Activated CD4-positive, CD25-positive, alpha-beta regulatory T cell treated with anti-CD3 and anti-CD28 coated beads, Interleukin-2, amount 50 U/mL, for 24 hours (primary cell): Measurements from ENCODE around the gene STS.

Experiments used
- ATAC-seq, 2 donors: fragments of 150-1000 bp; cut with Tn5 transposase; one replicate each; pipeline ENCODE4 v1.10.0; 2021; ENCODE audit warnings: mild to moderate bottlenecking in 1 of 2, moderate library complexity in 1 of 2

Gene STS

DNA sequence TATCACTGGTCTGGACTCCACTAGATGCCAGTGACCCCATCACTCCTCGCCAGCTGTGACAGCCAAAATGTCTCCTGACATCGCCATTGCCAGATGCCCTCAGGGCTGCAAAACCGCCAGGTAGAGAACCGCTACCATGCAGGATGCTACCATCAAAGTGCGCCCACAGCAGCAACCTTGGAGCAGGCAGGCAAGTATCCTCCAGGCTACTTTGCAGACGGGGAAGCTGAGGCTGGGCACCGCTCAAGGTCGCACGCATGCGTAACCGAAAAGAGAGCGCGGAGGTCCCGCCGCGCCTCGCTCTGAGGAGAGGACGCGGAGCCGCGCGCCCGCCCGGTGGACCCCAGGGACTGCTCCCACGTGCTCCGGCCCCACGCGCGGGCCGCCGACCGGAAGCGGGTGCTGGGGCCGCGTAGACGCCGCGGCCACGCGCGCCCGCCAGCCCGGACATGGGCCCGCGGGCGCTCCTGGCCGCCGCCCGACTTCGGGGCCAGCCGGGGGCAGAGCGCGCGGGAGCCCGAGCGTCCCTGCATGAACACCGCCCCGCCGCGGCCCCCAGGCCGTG lies at the start of gene STS:
STS (plus strand) TSS at position 300 of the 565 bp plus-strand sequence. CDS start 105,488 bp downstream, outside the sequence.
- peak; percentile 33 for ATAC-seq

- no peak for ATAC-seq
These were observed 47.5 kb upstream of the STS start for GRCh38 chrX:7100022-7100421.

DNA sequence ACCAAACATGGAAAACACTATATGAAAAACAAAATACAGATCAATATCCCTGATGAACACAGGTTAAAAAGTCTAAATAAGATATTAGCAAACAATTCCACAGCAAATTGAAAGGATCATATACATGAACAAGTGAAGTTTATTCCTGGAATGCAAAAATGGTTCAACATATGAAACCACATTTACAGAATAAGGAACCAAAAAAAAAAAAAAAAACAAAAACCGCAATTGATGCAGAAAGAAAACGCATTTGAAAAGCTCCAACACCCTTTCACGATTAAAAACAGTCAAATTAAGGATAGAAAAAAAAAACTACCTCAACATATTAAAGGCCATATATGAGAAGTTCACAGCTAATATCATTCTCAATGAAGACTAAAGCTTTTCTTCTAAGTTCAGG lies 45.4 kb upstream of the STS start:
- no peak for ATAC-seq

DNA sequence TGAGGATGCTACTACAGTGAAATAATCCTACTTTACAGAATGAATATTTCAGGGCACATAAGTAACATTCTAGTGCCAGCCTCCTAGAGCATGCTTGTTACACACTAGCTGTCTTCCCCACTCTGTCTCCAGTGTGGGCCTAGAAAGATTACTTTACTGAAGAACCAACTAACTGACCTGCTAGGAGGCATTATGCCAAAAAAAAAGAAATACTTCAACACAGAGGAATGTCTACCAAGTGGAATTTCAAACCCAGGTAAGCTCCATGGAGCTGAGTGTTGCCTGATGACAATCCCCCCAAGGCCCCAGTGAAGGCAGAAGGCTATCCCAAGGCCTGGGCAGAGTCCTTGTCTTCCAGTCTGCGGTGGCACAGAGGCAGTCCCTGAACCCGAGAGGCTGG lies 40.9 kb upstream of the STS start:
- no peak for ATAC-seq

- no peak for ATAC-seq
These were observed 39.5 kb upstream of the STS start for GRCh38 chrX:7108030-7108429.

GRCh38 chrX:7109049-7109531 lies 38.4 kb upstream of the STS start:
- ATAC-seq: no peak

- ATAC-seq: no peak
These were observed 37.4 kb upstream of the STS start for GRCh38 chrX:7109838-7110793.

GRCh38 chrX:7110821-7111276 lies 36.7 kb upstream of the STS start:
- ATAC-seq: no peak

GRCh38 chrX:7111518-7111917 lies 36.0 kb upstream of the STS start:
- no peak for ATAC-seq

- no peak for ATAC-seq
These were observed 35.4 kb upstream of the STS start for GRCh38 chrX:7112071-7112470.

- no peak for ATAC-seq
These were observed 32.0 kb upstream of the STS start for GRCh38 chrX:7115557-7115956.

DNA sequence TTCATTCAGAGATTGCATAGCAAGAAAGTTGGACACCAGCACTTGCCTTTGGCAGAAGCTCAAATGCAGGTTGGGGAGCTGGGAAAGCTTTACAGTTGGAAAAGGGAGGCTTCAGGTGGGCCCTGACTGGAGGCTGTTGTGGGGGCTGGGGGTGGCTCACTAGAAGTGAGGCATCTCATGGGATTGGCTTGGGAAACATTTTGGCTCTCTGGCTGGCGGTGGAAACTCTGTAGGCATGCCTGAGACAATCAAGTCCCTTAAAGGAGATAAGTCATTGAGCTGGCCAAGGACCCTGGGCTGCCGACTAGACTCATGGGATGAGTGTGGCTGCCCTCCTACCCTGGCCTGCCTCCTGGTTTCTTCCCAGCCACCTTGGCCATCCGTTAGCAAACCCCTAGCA lies 31.4 kb upstream of the STS start:
- ATAC-seq: no peak

GRCh38 chrX:7117587-7117986 lies 29.9 kb upstream of the STS start:
- ATAC-seq: no peak

DNA sequence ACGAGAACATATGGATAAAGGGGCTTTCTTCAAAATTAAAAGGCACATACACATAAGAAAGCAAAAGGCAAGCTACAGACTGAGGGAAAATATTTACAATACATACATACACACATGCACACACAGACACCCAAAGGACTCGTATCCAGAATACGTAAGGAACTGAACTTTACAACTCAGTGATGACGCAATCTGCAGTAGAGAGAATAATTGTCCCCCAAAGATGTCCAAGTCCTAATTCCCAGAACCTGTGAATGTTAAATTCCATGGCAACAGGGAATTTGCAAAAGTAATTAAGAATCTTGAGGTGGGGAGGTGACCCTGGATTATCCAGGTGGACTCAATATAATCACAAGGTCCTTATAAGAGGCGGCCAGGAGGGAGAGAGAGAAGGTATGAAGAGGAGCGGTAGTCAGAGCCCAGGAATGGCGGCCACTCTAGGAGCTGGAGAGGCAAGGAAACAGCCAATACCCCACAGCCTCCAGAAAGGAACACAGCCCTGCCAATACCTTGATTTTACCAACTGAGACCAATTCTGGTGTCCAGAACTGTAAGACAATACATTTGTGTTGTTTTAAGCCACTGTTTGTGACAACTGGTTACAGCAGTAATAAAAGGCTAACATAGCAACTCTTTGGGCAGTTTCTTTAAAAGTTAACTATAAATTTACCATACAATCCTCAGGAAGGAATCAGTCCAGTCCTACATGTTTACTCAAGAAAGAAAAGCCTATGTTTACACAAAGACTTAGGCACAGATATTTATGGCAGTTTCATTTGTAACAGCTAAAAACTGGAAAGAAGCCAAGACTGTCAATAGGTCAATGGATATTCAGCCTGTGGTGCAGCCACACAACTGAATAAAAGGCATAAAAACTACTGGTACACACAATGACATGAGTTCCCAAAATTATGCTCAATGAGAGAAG lies 27.3 kb upstream of the STS start:
- ATAC-seq: no peak

GRCh38 chrX:7120878-7121219 lies 26.7 kb upstream of the STS start:
- ATAC-seq: no peak

DNA sequence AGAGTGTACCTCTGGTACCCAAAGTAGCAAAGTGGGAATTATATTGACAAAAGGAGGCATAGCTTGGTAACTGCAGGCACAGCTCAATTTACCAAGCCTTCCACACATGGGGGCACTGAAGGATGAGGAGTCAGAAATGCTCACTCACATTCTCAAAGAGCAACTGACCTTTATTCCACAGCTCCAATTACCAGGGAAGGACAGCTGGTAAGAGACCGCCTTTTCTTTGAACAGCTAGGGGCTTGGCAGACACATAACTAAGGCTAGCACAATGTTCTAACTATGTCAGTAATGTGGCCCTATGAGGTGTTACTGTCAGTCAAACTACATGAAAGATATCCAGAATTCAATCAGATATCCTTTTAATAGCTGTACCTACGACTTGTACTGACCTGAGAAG lies 20.5 kb upstream of the STS start:
- no peak for ATAC-seq

DNA sequence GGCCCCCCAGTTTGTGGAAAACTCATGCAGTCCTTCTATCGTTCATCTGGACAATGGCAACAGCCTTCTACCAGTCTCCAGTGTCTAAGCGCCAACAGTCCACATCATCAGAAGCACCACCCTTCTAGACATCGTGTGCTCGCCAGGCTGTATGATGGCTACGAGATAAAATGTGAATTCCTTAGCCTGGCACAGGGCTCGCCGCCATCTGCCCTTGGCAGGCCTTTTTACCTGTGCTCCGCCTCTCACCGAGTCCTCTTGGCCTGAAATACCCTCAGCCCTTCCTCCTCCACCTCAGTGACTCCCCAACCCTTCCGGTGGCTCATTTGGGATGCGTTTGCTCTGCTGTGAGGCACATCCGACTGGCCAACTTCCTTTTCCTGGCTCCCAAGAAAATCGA lies 15.9 kb upstream of the STS start:
- ATAC-seq: no peak

- no peak for ATAC-seq
These were observed 15.0 kb upstream of the STS start for GRCh38 chrX:7132335-7133049.

- no peak for ATAC-seq
These were observed 14.5 kb upstream of the STS start for GRCh38 chrX:7133050-7133440.

GRCh38 chrX:7134981-7135380 lies 12.5 kb upstream of the STS start:
- ATAC-seq: no peak

DNA sequence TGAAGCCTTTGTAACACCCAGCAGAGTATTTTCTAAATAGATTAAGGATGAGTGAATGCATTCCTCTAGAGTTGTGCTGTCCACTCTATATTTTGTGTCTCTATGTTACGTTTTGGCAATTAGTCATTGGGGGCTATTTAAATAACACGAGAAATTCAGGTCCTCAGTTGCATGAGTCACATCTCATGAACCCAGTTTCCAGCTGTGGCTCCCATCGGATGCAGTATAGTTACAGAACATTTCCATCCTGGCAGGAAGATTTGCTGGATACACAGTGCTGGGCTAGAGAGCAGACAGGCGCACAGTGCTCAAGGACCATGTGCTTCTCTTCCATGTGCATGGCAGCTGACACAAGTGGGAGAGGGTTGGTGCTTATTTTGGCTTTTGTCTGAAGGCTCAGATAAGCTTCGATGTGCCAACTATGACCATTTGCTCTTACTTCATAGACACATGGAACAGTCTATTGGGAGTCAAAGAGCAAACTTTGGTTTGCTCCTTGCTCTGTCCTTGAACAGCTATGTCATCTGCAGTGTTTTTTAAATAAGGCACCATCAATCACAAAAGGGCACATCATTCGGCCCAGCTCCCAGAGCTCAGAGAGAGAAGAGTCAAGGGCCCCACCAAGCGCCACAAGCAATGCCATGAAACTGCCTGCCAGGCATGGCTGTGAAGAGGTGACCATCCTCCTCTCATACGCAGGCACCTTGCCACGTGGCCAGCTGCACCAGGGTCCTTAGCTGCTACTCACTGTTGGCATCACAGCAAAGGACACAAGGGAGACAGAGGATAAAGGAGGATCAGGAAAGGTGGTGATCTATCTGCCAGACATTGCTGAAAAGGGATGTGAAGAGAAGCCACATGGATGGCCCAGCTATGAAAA lies 8.1 kb upstream of the STS start:
- no peak for ATAC-seq
